K562 (cell line): ENCODE measurements around the gene NUDT1.

Source experiments
- TRIM28 ChIP-seq: fragments of 450-650 bp; IDR thresholded peaks from 2 replicates; pipeline ENCODE4 v1.6.1; 2017
- TF ChIP-seq, protein P1 (sequence below), 3 experiments: IDR thresholded peaks in 2 of 3; conservative IDR thresholded peaks in 1 of 3; 2 replicates each; pipeline ENCODE4 v1.5.1; 2011 to 2012; ENCODE audit warnings: low read length in 3 of 3, mild to moderate bottlenecking in 3 of 3, control low read depth in 2 of 3, improper control_type of control experiment in 1 of 3, inconsistent platforms in 1 of 3, low read depth in 1 of 3, mixed read lengths in 1 of 3, moderate library complexity in 1 of 3; ENCODE audit not compliant: insufficient read depth in 2 of 3

DNA sequence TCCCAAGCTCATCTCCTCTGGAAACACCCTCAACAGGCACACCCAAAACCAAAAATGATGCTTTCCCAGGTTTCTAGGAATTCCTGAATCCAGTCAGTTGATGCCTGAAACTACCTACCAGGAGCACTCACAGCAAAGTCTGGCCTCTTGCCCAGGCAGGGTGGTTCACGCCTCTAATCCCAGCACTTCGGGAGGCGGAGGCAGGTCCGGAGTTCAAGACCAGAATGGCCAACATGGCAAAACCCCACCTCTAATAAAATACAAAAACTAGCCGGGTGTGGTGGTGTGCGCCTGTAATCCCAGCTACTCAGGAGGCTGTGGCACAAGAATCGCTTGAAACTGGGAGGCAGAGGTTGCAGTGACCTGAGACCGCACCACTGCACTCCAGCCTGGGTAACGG is 11.1 kb upstream of the NUDT1 start:
- TF ChIP-seq, protein P1, sequence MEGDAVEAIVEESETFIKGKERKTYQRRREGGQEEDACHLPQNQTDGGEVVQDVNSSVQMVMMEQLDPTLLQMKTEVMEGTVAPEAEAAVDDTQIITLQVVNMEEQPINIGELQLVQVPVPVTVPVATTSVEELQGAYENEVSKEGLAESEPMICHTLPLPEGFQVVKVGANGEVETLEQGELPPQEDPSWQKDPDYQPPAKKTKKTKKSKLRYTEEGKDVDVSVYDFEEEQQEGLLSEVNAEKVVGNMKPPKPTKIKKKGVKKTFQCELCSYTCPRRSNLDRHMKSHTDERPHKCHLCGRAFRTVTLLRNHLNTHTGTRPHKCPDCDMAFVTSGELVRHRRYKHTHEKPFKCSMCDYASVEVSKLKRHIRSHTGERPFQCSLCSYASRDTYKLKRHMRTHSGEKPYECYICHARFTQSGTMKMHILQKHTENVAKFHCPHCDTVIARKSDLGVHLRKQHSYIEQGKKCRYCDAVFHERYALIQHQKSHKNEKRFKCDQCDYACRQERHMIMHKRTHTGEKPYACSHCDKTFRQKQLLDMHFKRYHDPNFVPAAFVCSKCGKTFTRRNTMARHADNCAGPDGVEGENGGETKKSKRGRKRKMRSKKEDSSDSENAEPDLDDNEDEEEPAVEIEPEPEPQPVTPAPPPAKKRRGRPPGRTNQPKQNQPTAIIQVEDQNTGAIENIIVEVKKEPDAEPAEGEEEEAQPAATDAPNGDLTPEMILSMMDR (IDR thresholded peaks at IDR 0.05 in 2 of 3, conservative IDR thresholded peaks at IDR 0.05 in 1 of 3; ENCODE audit: insufficient read depth in 2 of 3, low read depth in 1 of 3, low read length in 3 of 3) = no peak
- TF ChIP-seq TRIM28 = no peak
